IPS-15b (cell line): ENCODE data around the gene HARS1.
"Not testable (repeated sequence)": the region's sequence is repeated elsewhere in the genome, so short reads cannot be mapped to it uniquely, and the experiment has no call there.

Source experiments
- H3K27me3 ChIP-seq: one replicate; pipeline ENCODE4 v1.6.1; 2013; ENCODE audit warnings: low read length; ENCODE audit not compliant: control insufficient read depth, insufficient read depth
- H3K36me3 ChIP-seq: one replicate; pipeline ENCODE4 v1.6.1; 2013; ENCODE audit warnings: low read length; ENCODE audit not compliant: control insufficient read depth, insufficient read depth
- H3K4me1 ChIP-seq: one replicate; pipeline ENCODE4 v1.6.1; 2013; ENCODE audit warnings: mild to moderate bottlenecking, low read length; ENCODE audit not compliant: control insufficient read depth, insufficient read depth
- H3K4me3 ChIP-seq: one replicate; pipeline ENCODE4 v1.5.1; 2013; ENCODE audit warnings: low read depth, low read length
- H3K9ac ChIP-seq: one replicate; pipeline ENCODE4 v1.6.1; 2013; ENCODE audit warnings: low read depth, mild to moderate bottlenecking, low read length
- H3K9me3 ChIP-seq: one replicate; pipeline ENCODE4 v1.6.1; 2013; ENCODE audit warnings: mild to moderate bottlenecking, low read length; ENCODE audit not compliant: control insufficient read depth, insufficient read depth

Gene HARS1

GRCh38 chr5:140630292-140631035 is 60.7 kb downstream of the HARS1 start:
- H3K9me3 ChIP-seq = peaks cover 4% of the 10 kb centered on the region
- no peaks in the 10 kb centered on the region for H3K4me1 ChIP-seq
- H3K9ac ChIP-seq = no peak overlapping the region
- no peak overlapping the region for H3K4me3 ChIP-seq
- no peaks in the 10 kb centered on the region for H3K36me3 ChIP-seq
- peaks cover 41% of the 10 kb centered on the region for H3K27me3 ChIP-seq

GRCh38 chr5:140628711-140629110 is 62.5 kb downstream of the HARS1 start:
- Histone ChIP-seq H3K4me1 (no peaks in the 10 kb centered on the region), H3K36me3 (no peaks in the 10 kb centered on the region), H3K9ac (no peak overlapping the region), H3K27me3 (peaks cover 36% of the 10 kb centered on the region), H3K4me3 (no peak overlapping the region), H3K9me3 (peaks cover 4% of the 10 kb centered on the region)

GRCh38 chr5:140627972-140628371 is 63.2 kb downstream of the HARS1 start:
- Histone ChIP-seq H3K9ac (no peak overlapping the region), H3K4me1 (no peaks in the 10 kb centered on the region), H3K36me3 (no peaks in the 10 kb centered on the region), H3K9me3 (peaks cover 4% of the 10 kb centered on the region), H3K27me3 (peaks cover 29% of the 10 kb centered on the region), H3K4me3 (no peak overlapping the region)

- not testable (repeated sequence) for H3K4me3 ChIP-seq, H3K36me3 ChIP-seq, H3K4me1 ChIP-seq, H3K27me3 ChIP-seq, H3K9me3 ChIP-seq, H3K9ac ChIP-seq
Observed at GRCh38 chr5:140624886-140625285, 66.3 kb downstream of the HARS1 start.
